ENCODE data around the gene SRD5A3.

DNA sequence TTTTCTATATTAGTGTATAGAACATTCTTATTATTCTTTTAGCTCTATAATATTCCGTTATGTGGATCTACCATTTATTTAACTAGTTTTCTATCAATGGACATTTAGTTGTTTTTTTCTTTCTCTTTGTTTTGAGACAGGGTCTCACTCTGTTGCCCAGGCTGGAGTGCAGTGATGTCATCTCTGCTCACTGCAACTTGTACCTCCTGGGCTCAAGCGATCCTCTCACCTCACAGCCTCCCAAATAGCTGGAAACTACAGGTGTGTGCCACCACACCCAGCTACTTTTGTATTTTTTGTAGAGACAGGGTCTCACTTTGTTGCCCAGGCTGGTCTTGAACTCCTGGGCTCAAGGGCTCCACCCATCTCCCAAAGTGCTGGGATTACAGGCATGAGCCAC, 60.5 kb downstream of the SRD5A3 start:
- TF ChIP-seq TCF7L2 (IDR thresholded peaks at IDR 0.05; ENCODE audit: low read depth, low read length) = no peak
- no peak for TF ChIP-seq CTCF (IDR thresholded peaks at IDR 0.05)
- TF ChIP-seq POLR2AphosphoS5 (IDR thresholded peaks at IDR 0.05; ENCODE audit: low read depth, low read length) = no peak
